T47D (cell line): ENCODE results near the gene THRSP.

Experiments
- DNase-seq, 2 experiments: peaks; one replicate each; pipeline versions ENCODE4 v3.0.0 to v3.0.0-alpha.2; 2011 to 2012; ENCODE audit warnings: low read depth in 1 of 2, low spot score in 1 of 2
- JUND ChIP-seq: IDR thresholded peaks from 2 replicates; pipeline ENCODE4 v1.6.1; 2012; ENCODE audit warnings: low read depth
- in situ Hi-C: cut with HindIII; loops from 2 replicates; pipeline ENCODE4 v1.10.0; 2016; ENCODE audit warnings: low sequenced_read_pairs, low pct_unique_long_range_greater_than_20kb

Gene THRSP

DNA sequence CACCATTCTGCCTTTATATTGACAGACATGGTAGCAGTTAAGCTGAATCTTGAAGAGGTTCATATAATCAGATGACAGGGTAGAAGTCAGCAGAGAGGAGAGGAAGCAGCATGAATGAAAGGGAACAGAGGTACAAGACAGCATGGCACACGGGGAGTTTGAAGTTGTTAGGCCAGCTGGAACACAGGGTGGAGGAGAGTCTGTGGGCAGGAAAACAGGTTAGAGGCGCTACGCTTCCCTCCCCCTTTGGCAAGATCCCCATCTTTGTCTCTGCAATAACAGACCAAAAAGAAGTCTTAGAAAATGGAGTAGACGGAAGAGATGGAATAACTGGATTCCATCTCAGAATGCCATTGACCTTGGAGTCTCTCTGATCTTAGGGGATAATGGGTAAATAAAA lies 36.0 kb downstream of the THRSP start:
- TF ChIP-seq JUND, result no peak
- peak in 1 of 2 experiments; percentile 36 for DNase-seq

DNA sequence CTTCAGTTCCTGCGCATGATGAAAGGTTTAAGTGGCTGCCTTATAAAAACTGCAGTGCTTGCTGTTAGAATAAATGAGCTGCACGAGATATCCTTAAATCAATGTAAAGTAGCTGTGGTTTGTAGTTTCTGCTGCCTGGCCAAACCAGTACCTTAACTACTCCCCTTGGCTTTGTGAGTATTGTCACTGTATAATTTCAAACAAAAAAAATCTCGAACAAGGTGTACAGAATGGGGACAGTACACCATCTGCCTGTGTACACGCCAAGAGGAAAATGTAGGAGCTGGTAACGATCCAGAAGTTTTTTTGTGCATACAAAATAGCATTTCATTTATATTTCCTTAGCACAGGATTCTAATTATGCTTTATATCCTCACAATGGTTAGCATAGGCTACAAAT lies 36.6 kb downstream of the THRSP start:
- in situ Hi-C loops, result no loop called here
- peak in 1 of 2 experiments; percentile 14 for DNase-seq
- TF ChIP-seq JUND, result no peak

More for the DNA sequence above, 36.0 kb downstream of the THRSP start:
- in situ Hi-C loops, result no loop called here

DNA sequence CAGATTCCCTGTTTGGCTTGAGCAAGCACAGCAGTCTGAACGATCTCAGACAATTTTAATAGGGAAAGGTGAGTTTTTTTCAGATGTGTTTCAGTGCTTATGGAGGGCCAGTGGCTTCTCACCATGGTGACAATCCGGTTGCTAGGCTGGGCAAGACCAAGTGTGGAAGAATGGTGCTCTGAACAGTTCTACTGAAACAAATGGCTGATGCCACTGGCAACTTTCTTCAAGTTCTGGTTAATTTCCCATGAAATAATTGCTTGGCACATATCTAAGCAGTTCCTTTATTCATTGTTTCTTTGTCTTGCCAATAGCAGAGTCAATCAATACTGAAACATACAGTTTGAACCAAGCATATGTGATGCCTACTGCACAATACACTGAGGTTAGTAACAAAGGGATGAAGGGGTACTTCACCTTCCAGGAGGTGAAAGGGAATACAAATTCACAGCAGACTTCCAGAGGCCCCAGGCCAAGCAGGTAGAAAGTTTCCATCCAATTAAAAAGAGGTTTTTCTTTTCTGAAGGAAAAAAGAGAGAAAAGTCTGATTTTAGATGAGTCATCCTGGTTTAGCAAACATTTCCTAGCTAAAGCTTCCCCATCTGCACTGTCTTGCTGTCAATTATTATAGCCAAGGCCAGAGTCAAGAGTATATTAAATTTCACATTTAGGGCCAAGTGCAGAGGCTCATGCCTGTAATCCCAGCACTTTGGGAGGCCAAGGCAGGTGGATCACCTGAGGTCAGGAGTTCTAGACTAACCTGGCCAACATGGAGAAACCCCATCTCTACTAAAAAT lies 37.2 kb downstream of the THRSP start:
- no peak for TF ChIP-seq JUND
- DNase-seq, result no peak
- in situ Hi-C loops, result no loop called here

DNA sequence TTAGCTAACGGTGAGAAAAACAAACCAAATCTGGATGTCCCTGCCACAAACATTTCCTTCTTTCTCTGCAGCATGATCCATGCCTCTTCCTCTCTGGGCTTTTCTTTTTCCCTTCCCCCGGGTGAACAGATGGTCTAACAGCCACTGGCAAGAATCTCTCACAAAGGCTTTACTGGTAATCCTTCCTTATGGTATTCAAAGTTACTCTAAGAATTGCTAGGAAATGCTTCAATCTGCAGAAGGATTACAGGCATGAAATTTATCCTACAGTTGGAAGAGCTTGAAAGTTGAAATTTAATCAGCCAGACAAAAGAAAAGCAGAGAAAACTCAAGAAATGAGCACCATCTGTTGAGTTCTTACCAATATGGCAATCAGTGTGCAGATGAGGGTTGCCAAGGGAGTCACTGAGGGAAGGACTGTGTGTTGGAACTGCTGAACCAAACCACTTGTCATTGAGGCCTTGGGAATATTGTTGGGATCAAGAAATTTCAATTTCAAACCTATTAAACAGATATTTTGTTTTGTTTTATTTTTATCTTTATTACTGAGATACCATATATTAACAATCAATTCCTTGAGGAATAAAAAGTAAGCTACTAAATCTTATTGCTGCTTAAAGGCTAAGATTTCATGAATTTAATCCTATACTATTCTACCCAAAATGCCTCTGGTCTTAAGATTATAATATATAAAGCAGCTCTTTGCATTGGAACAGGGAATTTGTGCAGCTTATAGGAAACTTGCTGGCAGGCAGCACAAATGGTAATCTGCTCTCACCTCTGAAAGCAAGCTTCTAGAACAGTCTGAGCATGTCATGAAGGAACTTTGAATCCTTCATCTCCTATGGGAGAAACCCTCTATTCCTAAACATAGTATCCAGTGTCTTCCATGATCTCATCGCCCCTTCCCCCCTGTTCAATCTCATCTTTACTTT lies 45.7 kb downstream of the THRSP start:
- DNase-seq, result no peak
- in situ Hi-C loops, result no loop called here
- no peak for TF ChIP-seq JUND

DNA sequence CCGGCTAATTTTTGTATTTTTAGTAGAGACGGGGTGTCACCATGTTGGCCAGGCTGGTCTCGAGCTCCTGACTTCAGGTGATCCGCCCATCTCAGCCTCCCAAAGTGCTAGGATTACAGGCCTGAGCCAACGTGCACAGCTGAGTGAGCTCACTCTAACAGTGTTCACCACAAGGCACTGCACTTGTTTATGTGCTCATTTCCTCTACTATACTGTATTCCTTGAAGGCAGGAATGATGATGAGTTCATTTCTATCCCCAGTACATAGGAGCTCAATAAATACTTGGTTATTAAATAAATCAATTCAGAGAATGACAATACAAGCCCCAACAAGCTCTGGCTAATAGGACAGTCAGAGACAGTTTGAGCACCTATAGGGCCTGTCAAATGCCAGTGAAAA lies 46.7 kb downstream of the THRSP start:
- DNase-seq, result no peak
- no peak for TF ChIP-seq JUND
- in situ Hi-C loops, result no loop called here

DNA sequence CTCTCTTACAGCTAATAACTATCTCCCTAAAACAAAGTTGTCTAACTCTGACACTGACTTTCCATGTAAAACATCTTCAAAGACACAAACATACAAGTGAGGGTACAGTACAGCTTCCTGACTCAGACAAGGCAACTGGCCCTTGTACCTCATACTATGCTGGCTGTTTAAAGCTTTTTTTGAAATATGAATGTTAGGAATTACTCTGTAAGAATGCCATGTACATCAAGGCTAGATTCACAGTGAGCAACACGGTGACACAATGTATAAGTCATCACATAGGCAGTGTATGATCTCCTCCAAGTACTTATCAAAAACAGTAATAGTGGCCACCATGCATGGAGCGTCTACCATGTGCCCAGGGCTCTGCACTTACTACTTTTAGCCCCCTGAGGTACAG lies 47.2 kb downstream of the THRSP start:
- no peak for TF ChIP-seq JUND
- in situ Hi-C loops, result no loop called here
- DNase-seq, result no peak

DNA sequence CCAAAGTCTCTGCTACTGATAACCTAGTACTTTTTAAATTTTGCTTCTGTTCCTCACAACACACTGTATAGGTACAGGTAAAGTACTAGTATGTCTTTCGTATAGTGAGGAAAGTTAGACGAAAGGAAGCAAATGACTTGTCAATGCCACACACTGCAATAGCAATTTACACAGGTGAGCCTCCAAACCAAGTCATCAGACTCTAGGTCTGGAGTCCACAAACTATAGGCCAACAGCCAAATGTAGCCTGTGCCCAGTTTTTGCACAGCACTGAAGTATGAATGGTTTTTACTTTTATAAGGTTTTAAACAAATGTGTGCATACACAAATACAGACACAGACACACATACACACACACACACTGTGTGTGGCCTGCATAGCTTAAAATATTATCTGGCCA lies 47.6 kb downstream of the THRSP start:
- no peak for TF ChIP-seq JUND
- no peak for DNase-seq
- in situ Hi-C loops, result no loop called here

DNA sequence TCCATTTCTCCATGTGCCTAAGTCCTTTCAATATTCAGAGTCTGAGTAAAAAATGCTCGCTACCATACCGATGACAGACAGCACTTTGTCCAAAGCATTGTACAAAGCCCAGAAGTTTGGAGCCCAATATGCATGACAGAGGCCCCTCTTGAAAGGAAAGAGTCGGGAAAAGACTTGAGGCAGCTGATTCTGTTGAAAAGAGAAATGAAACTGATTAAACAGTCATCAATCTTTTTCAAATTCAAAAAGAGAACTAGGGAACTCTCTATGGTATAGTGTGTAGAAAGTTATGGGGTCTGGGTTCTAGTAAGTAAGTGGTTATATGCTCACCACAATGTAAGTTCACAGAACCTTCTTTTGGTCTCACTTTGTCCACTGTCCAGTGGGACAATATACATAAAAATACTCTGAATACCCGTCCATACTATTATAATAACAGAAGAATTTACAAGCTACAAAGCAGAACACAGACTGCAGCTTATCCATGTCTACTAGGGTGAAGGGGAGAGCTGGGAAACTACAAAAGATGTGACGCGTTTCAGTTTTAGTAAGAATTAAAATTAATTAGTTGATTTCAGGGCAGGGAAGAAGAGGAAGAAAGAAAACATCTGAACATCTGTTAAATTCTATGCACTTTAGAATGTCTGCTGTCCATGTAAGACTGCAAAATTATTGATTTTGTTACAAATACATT lies 49.1 kb downstream of the THRSP start:
- in situ Hi-C loops, result no loop called here
- DNase-seq, result no peak
- TF ChIP-seq JUND, result no peak
